ENCODE measurements around the gene LRRC27.

GRCh38 chr10:132324186-132324585 is 7.8 kb upstream of the LRRC27 start:
- TF ChIP-seq, protein P1, sequence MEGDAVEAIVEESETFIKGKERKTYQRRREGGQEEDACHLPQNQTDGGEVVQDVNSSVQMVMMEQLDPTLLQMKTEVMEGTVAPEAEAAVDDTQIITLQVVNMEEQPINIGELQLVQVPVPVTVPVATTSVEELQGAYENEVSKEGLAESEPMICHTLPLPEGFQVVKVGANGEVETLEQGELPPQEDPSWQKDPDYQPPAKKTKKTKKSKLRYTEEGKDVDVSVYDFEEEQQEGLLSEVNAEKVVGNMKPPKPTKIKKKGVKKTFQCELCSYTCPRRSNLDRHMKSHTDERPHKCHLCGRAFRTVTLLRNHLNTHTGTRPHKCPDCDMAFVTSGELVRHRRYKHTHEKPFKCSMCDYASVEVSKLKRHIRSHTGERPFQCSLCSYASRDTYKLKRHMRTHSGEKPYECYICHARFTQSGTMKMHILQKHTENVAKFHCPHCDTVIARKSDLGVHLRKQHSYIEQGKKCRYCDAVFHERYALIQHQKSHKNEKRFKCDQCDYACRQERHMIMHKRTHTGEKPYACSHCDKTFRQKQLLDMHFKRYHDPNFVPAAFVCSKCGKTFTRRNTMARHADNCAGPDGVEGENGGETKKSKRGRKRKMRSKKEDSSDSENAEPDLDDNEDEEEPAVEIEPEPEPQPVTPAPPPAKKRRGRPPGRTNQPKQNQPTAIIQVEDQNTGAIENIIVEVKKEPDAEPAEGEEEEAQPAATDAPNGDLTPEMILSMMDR (IDR thresholded peaks at IDR 0.05), result no peak
- TF ChIP-seq POLR2AphosphoS5 (IDR thresholded peaks at IDR 0.05), result no peak

Measured in transverse colon (tissue), 4 donors.